A673 (cell line): ENCODE results near the gene SPESP1. TPM values are rescaled to one million over a fixed set of nuclear protein-coding genes. Genes with fewer than 3 reads are reported as not detected.

Experiments
- BruUV-seq: library from RNA; stranded (reverse); fragments of 400-500 nt; replicated peaks from 2 replicates; lab custom pipeline; 2021; lab: Mats Ljungman, UMichigan
- CTCF ChIA-PET: fragments of 300-600 bp; sonication (Branson Sonifier 250); formaldehyde crosslinking; loops from one replicate; lab custom pipeline; 2022; ENCODE audit warnings: antibody characterized with exemption; lab: Charles Lee
- POLR2A ChIA-PET: fragments of 300-600 bp; sonication (Branson Sonifier 250); formaldehyde crosslinking; loops from one replicate; lab custom pipeline; 2022; ENCODE audit warnings: antibody characterized with exemption; ENCODE audit not compliant: low non-redundant PET; lab: Charles Lee
- DNase-seq: peaks from one replicate; pipeline ENCODE4 v3.0.0-alpha.2; 2015; ENCODE audit warnings: low spot score
- H3K27ac ChIP-seq: fragments of 200-600 bp; sonication (generic); 2 replicates; pipeline ENCODE4 v1.5.1; 2016; ENCODE audit warnings: mixed run types, low read depth, mild to moderate bottlenecking, mixed read lengths, antibody characterized with exemption, low read length; ENCODE audit not compliant: poor library complexity, severe bottlenecking
- H3K27me3 ChIP-seq: fragments of 200-600 bp; sonication (generic); replicated peaks from 2 replicates; pipeline ENCODE4 v1.6.1; 2017; ENCODE audit warnings: mixed run types, low read depth, mild to moderate bottlenecking, mixed read lengths, antibody characterized with exemption, low read length; ENCODE audit not compliant: insufficient read depth, poor library complexity
- H3K36me3 ChIP-seq: fragments of 200-600 bp; sonication (generic); 2 replicates; pipeline ENCODE4 v1.6.1; 2016; ENCODE audit warnings: mixed run types, mild to moderate bottlenecking, mixed read lengths, antibody characterized with exemption, low read length; ENCODE audit not compliant: insufficient read depth, poor library complexity, severe bottlenecking
- H3K4me1 ChIP-seq: fragments of 200-600 bp; sonication (generic); 2 replicates; pipeline ENCODE4 v1.6.1; 2017; ENCODE audit warnings: mixed run types, mild to moderate bottlenecking, mixed read lengths, antibody characterized with exemption, low read length; ENCODE audit not compliant: insufficient read depth, poor library complexity, severe bottlenecking
- H3K4me3 ChIP-seq: fragments of 200-600 bp; sonication (generic); 2 replicates; pipeline ENCODE4 v1.5.1; 2016; ENCODE audit warnings: low read depth, mixed run types, mild to moderate bottlenecking, mixed read lengths, low read length; ENCODE audit not compliant: poor library complexity, severe bottlenecking
- H3K9me3 ChIP-seq: fragments of 200-600 bp; sonication (generic); 2 replicates; pipeline ENCODE4 v1.6.1; 2016; ENCODE audit warnings: mixed run types, low read depth, mild to moderate bottlenecking, mixed read lengths, antibody characterized with exemption, low read length; ENCODE audit not compliant: poor library complexity, severe bottlenecking
- EZH2 ChIP-seq: fragments of 200-600 bp; sonication (generic); IDR thresholded peaks from 2 replicates; pipeline ENCODE4 v1.6.1; 2017; ENCODE audit warnings: borderline replicate concordance, low read depth, mild to moderate bottlenecking, mixed read lengths, antibody characterized with exemption, low read length; ENCODE audit not compliant: poor library complexity, severe bottlenecking
- intact Hi-C: fragments of 100-400 bp; cut with micrococcal nuclease; formaldehyde crosslinking; loops from one replicate; pipeline ENCODE4 v1.10.0; 2022; ENCODE audit not compliant: unreplicated experiment
- total RNA-seq: library from RNA; stranded (reverse); gene quantifications from 2 replicates; pipeline ENCODE4 v1.2.3, GENCODE V29; 2021
- TF ChIP-seq, protein P1 (sequence below): fragments of 300-800, 200-600 bp; sonication (generic); conservative IDR thresholded peaks from 2 replicates; pipeline ENCODE4 v1.5.1; 2017; ENCODE audit warnings: low read depth, mild to moderate bottlenecking, antibody characterized with exemption, low read length, moderate library complexity, mixed read lengths

The SPESP1 gene
- total RNA-seq, 1 experiment from 2014 or later: not detected

GRCh38 chr15:68896178-68896577 is 34.1 kb upstream of the SPESP1 start:
- BruUV-seq: no TSS peak
- Histone ChIP-seq H3K9me3 (no peaks in the 10 kb centered on the region), H3K27me3 (no peaks in the 10 kb centered on the region), H3K4me1 (no peaks in the 10 kb centered on the region), H3K36me3 (no peaks in the 10 kb centered on the region), H3K4me3 (no peak overlapping the region), H3K27ac (no peak overlapping the region)
- ChIA-PET POLR2A (no interaction called here), CTCF (interaction anchor here (1.0 kb wide), 1 partner anchor 20 kb away, joined by 4 read pairs; no protein-coding TSS in a partner anchor)
- DNase-seq: no peak
- intact Hi-C loops: no loop called here
- TF ChIP-seq EZH2: no peak
- TF ChIP-seq, protein P1, sequence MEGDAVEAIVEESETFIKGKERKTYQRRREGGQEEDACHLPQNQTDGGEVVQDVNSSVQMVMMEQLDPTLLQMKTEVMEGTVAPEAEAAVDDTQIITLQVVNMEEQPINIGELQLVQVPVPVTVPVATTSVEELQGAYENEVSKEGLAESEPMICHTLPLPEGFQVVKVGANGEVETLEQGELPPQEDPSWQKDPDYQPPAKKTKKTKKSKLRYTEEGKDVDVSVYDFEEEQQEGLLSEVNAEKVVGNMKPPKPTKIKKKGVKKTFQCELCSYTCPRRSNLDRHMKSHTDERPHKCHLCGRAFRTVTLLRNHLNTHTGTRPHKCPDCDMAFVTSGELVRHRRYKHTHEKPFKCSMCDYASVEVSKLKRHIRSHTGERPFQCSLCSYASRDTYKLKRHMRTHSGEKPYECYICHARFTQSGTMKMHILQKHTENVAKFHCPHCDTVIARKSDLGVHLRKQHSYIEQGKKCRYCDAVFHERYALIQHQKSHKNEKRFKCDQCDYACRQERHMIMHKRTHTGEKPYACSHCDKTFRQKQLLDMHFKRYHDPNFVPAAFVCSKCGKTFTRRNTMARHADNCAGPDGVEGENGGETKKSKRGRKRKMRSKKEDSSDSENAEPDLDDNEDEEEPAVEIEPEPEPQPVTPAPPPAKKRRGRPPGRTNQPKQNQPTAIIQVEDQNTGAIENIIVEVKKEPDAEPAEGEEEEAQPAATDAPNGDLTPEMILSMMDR: no peak

DNA sequence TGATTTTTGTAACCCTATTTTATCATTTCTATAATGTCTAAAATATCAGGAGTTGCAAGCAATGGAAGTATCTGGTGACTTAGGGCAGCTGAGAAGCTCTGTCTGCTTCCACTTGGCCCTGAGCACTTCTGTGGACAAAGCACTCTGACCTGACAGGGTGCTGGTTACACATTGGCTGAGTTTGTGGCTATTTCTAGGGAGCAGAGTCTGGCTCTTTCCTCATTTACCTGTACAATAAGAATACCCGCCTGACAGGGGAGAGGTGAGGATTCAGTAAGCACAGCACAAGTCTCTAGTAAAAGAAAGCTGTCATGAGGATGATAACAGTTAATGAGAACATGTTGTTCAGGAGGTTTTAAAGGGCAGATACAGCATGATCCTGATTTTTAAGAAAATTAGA is 33.3 kb upstream of the SPESP1 start:
- intact Hi-C loops: no loop called here
- no peaks in the 10 kb centered on the region for H3K4me1 ChIP-seq
- no peak for DNase-seq
- H3K4me3 ChIP-seq: no peak overlapping the region
- no TSS peak for BruUV-seq
- ChIA-PET CTCF (interaction anchor here (1.0 kb wide), 1 partner anchor 21 kb away, joined by 4 read pairs; no protein-coding TSS in a partner anchor), POLR2A (no interaction called here)
- no peaks in the 10 kb centered on the region for H3K9me3 ChIP-seq
- H3K36me3 ChIP-seq: no peaks in the 10 kb centered on the region
- no peaks in the 10 kb centered on the region for H3K27me3 ChIP-seq
- no peak for TF ChIP-seq EZH2
- TF ChIP-seq, protein P1: no peak
- no peak overlapping the region for H3K27ac ChIP-seq

DNA sequence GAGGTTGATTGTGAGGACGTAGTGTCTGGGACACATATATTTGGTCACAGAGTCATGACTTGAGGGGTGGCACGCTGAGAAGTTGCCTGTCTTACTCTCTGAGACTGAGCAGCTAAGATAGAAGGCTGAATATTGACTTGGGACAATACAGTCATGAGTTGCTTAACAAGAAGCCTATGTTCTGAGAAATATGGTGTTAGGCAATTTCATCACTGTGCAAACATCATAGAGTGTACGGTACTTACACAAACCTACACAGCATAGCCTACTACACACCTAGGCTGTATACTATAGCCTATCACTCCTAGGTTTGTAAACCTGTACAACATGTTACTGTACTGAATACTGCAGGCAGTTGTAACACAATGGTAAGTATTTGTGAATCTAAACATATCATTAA is 30.3 kb upstream of the SPESP1 start:
- no peaks in the 10 kb centered on the region for H3K9me3 ChIP-seq
- intact Hi-C loops: no loop called here
- no peak for DNase-seq
- POLR2A ChIA-PET: no interaction called here
- TF ChIP-seq EZH2: no peak
- TF ChIP-seq, protein P1: no peak
- H3K36me3 ChIP-seq: no peaks in the 10 kb centered on the region
- no TSS peak for BruUV-seq
- H3K27ac ChIP-seq: no peak overlapping the region
- H3K27me3 ChIP-seq: no peaks in the 10 kb centered on the region
- CTCF ChIA-PET: no interaction called here
- no peak overlapping the region for H3K4me3 ChIP-seq
- H3K4me1 ChIP-seq: no peaks in the 10 kb centered on the region
